ENCODE results near the gene THYN1.

DNA sequence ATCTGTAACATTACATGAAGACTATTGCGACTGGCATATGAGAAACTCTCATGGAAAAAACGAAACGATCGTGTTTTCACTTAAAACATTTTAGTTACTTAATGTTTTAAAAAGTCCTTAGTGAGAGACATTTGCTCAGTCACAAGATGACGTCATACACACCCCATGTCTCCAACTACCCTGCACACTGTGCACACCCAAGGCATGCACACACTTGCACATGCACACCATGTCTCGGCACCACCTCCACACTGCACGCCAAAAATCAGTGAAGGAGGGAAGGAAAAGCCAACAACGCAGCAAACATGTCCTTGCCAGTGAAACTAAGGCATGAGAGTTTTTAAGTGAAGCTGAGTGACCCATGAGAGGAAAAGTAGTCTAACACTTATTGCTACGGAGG is 47.4 kb downstream of the THYN1 start:
- TF ChIP-seq, protein P1, sequence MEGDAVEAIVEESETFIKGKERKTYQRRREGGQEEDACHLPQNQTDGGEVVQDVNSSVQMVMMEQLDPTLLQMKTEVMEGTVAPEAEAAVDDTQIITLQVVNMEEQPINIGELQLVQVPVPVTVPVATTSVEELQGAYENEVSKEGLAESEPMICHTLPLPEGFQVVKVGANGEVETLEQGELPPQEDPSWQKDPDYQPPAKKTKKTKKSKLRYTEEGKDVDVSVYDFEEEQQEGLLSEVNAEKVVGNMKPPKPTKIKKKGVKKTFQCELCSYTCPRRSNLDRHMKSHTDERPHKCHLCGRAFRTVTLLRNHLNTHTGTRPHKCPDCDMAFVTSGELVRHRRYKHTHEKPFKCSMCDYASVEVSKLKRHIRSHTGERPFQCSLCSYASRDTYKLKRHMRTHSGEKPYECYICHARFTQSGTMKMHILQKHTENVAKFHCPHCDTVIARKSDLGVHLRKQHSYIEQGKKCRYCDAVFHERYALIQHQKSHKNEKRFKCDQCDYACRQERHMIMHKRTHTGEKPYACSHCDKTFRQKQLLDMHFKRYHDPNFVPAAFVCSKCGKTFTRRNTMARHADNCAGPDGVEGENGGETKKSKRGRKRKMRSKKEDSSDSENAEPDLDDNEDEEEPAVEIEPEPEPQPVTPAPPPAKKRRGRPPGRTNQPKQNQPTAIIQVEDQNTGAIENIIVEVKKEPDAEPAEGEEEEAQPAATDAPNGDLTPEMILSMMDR (IDR thresholded peaks at IDR 0.05; ENCODE audit: low read depth, low read length, missing input control): no peak
- TF ChIP-seq TAF1 (conservative IDR thresholded peaks at IDR 0.05) (no peak), RAD21 (IDR thresholded peaks at IDR 0.05) (no peak), NR2F2 (IDR thresholded peaks at IDR 0.05) (no peak), SP1 (IDR thresholded peaks at IDR 0.05) (no peak), RXRA (IDR thresholded peaks at IDR 0.05) (no peak), JUND (IDR thresholded peaks at IDR 0.05) (no peak), YY1 (IDR thresholded peaks at IDR 0.05) (no peak), EGR1 (IDR thresholded peaks at IDR 0.05; ENCODE audit: low read depth in 2 of 2) (no peak), GABPA (IDR thresholded peaks at IDR 0.05 in 1 of 2, conservative IDR thresholded peaks at IDR 0.05 in 1 of 2) (no peak), FOXA1 (IDR thresholded peaks at IDR 0.05) (no peak)
- TF ChIP-seq, protein P2, sequence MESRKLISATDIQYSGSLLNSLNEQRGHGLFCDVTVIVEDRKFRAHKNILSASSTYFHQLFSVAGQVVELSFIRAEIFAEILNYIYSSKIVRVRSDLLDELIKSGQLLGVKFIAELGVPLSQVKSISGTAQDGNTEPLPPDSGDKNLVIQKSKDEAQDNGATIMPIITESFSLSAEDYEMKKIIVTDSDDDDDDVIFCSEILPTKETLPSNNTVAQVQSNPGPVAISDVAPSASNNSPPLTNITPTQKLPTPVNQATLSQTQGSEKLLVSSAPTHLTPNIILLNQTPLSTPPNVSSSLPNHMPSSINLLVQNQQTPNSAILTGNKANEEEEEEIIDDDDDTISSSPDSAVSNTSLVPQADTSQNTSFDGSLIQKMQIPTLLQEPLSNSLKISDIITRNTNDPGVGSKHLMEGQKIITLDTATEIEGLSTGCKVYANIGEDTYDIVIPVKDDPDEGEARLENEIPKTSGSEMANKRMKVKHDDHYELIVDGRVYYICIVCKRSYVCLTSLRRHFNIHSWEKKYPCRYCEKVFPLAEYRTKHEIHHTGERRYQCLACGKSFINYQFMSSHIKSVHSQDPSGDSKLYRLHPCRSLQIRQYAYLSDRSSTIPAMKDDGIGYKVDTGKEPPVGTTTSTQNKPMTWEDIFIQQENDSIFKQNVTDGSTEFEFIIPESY (IDR thresholded peaks at IDR 0.05): no peak
- TF ChIP-seq, protein P3, sequence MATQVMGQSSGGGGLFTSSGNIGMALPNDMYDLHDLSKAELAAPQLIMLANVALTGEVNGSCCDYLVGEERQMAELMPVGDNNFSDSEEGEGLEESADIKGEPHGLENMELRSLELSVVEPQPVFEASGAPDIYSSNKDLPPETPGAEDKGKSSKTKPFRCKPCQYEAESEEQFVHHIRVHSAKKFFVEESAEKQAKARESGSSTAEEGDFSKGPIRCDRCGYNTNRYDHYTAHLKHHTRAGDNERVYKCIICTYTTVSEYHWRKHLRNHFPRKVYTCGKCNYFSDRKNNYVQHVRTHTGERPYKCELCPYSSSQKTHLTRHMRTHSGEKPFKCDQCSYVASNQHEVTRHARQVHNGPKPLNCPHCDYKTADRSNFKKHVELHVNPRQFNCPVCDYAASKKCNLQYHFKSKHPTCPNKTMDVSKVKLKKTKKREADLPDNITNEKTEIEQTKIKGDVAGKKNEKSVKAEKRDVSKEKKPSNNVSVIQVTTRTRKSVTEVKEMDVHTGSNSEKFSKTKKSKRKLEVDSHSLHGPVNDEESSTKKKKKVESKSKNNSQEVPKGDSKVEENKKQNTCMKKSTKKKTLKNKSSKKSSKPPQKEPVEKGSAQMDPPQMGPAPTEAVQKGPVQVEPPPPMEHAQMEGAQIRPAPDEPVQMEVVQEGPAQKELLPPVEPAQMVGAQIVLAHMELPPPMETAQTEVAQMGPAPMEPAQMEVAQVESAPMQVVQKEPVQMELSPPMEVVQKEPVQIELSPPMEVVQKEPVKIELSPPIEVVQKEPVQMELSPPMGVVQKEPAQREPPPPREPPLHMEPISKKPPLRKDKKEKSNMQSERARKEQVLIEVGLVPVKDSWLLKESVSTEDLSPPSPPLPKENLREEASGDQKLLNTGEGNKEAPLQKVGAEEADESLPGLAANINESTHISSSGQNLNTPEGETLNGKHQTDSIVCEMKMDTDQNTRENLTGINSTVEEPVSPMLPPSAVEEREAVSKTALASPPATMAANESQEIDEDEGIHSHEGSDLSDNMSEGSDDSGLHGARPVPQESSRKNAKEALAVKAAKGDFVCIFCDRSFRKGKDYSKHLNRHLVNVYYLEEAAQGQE (IDR thresholded peaks at IDR 0.05): no peak

Measured in liver (tissue), 3 donors.